Erythroblast (primary cell): ENCODE data around the gene ST7.
A peak's percentile ranks its signal among the peaks of the same experiment; 100 is the strongest.

Source experiments
- DNase-seq, 2 experiments: peaks; one replicate each; lab custom pipeline; 2025; lab: John Stamatoyannopoulos, UW
- GATA1 ChIP-seq: IDR thresholded peaks from 2 replicates; pipeline ENCODE4 v1.6.1; 2011; ENCODE audit warnings: low read depth, mild to moderate bottlenecking, control low read depth, low read length, moderate library complexity
- POLR2A ChIP-seq: IDR thresholded peaks from 2 replicates; pipeline ENCODE4 v1.6.1; 2011; ENCODE audit warnings: mild to moderate bottlenecking, low read length

The ST7 gene

DNA sequence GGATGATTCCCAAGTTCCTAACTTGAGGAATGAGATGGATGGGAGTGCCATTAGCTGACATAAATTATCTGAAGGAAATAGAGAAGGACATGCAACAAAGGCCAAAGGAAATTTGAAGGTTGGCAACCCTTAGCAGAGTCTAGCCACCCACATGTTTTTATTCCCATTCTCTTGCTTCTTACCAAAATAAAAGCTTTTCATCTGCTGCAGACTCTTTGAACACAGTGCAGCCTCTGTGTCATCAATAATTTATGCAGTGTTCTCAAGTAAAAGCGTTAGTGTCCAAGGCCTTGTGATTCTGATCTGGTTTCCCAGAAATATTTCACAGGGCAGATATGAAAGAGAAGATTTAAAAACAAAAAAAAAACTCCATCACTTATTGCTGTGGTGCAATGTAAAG lies 98.5 kb downstream of the ST7 start:
- TF ChIP-seq POLR2A (no peak), GATA1 (no peak)
- no peak for DNase-seq

GRCh38 chr7:117053432-117053831 lies 100.1 kb downstream of the ST7 start:
- DNase-seq = no peak
- TF ChIP-seq GATA1 (no peak), POLR2A (no peak)

GRCh38 chr7:117061751-117062150 lies 108.5 kb downstream of the ST7 start:
- DNase-seq = no peak
- TF ChIP-seq POLR2A = no peak
- TF ChIP-seq GATA1 = no peak

DNA sequence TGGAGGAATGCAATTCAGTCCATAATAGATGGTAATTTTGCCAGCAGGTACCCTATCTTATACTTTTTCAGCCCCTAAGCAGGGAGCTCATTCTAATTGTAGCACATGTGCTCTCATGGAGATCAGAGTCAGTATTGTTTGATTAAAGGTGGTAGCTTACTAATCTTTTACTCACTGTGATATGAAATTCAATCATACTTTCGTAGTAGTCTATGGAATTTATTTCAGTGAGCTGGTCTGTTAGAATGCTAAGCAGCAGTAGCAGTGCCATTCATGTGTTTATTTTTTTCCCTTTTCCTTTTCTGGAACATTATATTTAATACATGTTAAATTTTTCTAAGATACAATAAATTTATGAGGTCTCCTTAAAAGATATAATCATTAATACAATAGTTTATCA lies 109.0 kb downstream of the ST7 start:
- TF ChIP-seq GATA1 = no peak
- no peak for DNase-seq

DNA sequence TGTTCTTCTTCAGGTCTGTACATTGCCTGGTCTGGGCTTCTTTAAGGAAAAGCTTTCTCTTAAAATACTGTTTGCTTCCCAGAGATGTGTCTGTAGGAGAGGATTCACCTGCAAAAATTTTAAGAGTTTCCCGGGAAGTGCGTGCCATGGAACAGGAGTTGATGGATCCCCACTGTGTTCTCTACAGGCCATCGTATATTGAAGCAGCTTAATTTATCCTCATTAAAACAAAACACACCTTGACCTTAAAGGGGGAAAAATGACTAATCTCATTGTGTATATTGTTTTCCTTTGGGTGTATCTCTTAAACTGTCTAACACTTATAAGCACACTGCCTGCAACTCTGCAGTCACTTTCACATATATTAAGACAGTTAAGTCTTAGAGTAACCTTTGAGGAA lies 111.4 kb downstream of the ST7 start:
- no peak for TF ChIP-seq POLR2A
- no peak for TF ChIP-seq GATA1
- DNase-seq = no peak

DNA sequence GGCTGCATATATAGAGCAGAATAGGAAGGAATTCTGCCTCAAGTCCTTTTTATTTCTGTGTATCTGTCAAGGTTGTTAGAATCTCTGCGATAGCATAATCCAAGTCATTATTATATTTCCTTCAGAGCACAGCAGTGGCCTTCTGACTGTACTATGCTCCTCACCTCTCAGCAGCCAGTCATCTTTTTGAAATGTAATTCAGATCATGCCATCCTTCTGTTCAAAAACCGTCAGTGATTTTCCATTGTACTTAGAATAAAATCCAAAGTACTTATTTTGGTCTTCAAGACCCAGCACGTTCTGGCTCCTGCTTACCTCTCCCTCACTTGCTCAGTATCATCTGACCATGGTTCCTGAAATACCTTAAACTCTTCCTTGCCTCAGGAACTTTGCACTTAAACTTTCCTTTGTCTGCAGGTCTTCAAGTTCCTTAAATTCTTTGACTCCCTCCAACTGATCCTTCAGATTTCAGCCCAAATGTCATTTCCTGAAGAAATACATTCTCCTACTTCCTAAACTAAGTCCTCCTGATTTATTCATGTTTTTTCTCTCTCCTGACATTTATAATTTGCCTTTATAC lies 112.4 kb downstream of the ST7 start:
- no peak for TF ChIP-seq GATA1
- TF ChIP-seq POLR2A = no peak
- DNase-seq = no peak

DNA sequence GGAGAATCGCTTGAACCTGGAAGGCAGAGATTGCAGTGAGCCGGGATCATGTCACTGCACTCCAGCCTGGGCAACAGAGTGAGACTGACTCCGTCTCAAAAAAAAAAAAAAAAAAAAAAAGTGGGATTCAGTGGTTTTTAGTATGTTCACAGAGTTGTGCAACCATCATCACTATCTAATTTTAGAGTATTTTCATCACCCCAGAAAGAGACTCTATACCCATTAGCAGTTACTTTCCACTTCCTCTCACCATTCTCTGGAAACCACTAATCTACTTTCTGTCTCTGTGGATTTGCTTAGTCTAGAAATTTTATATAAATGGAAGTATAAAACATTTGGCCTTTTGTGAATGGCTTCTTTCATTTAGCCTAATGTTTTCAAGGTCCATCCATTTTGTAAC lies 113.4 kb downstream of the ST7 start:
- TF ChIP-seq GATA1 = no peak
- TF ChIP-seq POLR2A = no peak
- DNase-seq = no peak

DNA sequence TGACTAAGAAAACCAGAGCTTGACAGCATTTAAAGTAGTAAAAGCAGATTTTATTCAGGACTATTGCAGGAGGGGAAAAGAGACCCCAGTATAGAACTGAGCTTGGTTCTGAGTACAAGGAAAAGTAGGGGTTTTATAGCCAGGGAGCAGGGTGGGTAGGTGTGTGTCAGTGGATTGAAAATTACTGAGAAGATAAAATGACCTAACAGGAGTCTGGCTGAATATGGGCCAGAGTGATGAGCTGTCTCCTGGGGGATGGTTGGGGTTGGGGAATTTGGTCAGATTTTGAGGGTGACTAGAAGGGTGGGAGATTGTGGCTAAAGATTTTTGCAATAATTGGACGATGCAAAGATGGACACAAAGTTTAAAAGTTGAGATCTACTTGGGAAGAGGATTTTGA lies 114.0 kb downstream of the ST7 start:
- DNase-seq = no peak
- TF ChIP-seq POLR2A (no peak), GATA1 (no peak)

GRCh38 chr7:117068511-117069145 lies 115.3 kb downstream of the ST7 start:
- TF ChIP-seq GATA1 (no peak), POLR2A (no peak)
- no peak for DNase-seq

DNA sequence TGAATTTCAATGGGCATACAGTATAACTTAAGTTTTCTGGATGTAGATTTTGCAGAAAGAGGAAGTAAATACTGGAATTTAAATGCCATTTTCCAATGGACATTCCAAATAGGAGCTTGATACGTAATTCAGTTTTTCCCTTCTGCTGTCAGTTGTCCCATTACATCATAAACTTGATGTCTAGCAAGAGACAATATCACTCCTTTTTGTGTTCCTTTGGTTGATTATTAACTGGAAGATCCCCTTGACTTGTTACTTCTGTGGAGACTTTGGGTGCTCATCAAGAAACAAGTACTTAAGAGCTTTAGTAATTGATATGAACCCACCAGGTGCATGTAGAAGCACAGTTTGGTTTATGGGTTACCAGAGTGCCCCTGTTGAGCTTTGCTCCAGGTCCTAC lies 116.1 kb downstream of the ST7 start:
- TF ChIP-seq POLR2A (no peak), GATA1 (no peak)
- no peak for DNase-seq

GRCh38 chr7:117071551-117071950 lies 118.2 kb downstream of the ST7 start:
- DNase-seq = peak; percentile 12 to 31
- no peak for TF ChIP-seq POLR2A
- no peak for TF ChIP-seq GATA1

- peak in 1 of 2 experiments; percentile 21 for DNase-seq
- no peak for TF ChIP-seq GATA1
- no peak for TF ChIP-seq POLR2A
Measured at GRCh38 chr7:117072620-117073118, 119.4 kb downstream of the ST7 start.

DNA sequence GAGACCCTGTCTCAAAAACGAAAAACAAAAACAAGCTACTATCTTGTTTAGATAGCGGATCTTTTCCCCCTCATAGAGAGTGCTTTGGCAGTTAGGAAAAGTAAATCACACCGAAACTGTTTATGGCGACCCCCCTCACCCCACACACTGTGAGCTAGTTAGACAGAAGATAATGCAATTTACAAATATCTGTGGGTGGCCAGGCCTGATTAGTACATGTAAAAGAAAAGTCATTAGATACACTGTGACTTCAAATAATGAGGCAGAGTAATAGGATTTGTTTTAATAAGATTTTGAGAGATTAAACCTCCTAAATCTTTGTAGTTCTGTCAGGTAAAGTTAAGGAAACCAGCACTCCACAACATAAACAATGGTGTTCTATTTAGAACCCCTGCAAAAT lies 121.1 kb downstream of the ST7 start:
- TF ChIP-seq GATA1 (no peak), POLR2A (no peak)

DNA sequence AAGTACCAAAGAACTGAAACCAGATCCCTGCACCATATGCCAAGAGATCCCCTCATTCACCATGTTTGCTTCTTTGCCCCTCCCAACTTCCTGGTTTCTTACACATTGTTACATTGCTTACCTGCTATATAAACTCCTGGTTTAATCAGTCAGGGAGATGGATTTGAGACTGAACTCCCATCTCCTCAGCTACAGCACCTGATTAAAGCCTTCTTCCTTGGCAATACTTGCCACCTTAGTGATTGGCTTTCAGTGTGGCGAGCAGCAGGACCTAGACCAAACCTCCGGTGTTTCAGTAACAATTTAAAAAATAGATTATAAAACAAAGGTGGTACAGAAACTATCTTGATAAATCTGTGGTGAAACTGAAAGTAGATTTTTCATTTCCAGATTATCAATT lies 122.6 kb downstream of the ST7 start:
- DNase-seq = no peak

More for the DNA sequence above, 121.1 kb downstream of the ST7 start:
- no peak for DNase-seq

More for the DNA sequence above, 122.6 kb downstream of the ST7 start:
- no peak for TF ChIP-seq POLR2A
- no peak for TF ChIP-seq GATA1
